MM.1S (cell line): Measurements from ENCODE around the gene LRFN2.

Experiments used
- DNase-seq: peaks from one replicate; pipeline ENCODE4 v3.0.0-alpha.2; 2015
- H2AFZ ChIP-seq: fragments of 300-600 bp; sonication (generic); 2 replicates; pipeline ENCODE4 v1.6.0; 2016; ENCODE audit warnings: antibody characterized with exemption, low read length
- H3F3A ChIP-seq: fragments of 300-600 bp; sonication (generic); 2 replicates; pipeline ENCODE4 v1.6.1; 2016; ENCODE audit warnings: mild to moderate bottlenecking, antibody characterized with exemption, low read length, moderate library complexity, mixed read lengths; ENCODE audit not compliant: insufficient read depth
- H3K27ac ChIP-seq: fragments of 300-600 bp; sonication (generic); 2 replicates; pipeline ENCODE4 v1.5.1; 2016; ENCODE audit warnings: mild to moderate bottlenecking, low read length
- H3K27me3 ChIP-seq: fragments of 300-600 bp; sonication (generic); replicated peaks from 2 replicates; pipeline ENCODE4 v1.6.0; 2016; ENCODE audit warnings: low read length; ENCODE audit not compliant: insufficient read depth
- H3K36me3 ChIP-seq: fragments of 300-600 bp; sonication (generic); replicated peaks from 2 replicates; pipeline ENCODE4 v1.6.1; 2016; ENCODE audit warnings: mild to moderate bottlenecking, low read length, mixed read lengths; ENCODE audit not compliant: insufficient read depth
- H3K4me1 ChIP-seq: fragments of 300-600 bp; sonication (generic); 2 replicates; pipeline ENCODE4 v1.6.1; 2016; ENCODE audit warnings: low read length, mixed read lengths
- H3K4me2 ChIP-seq: fragments of 300-600 bp; sonication (generic); 2 replicates; pipeline ENCODE4 v1.6.0; 2016; ENCODE audit warnings: low read depth, low read length
- H3K4me3 ChIP-seq: fragments of 300-600 bp; sonication (generic); 2 replicates; pipeline ENCODE4 v1.5.1; 2016; ENCODE audit warnings: low read length, mixed read lengths
- H3K79me2 ChIP-seq: fragments of 300-600 bp; sonication (generic); 2 replicates; pipeline ENCODE4 v1.6.1; 2016; ENCODE audit warnings: mixed run types, low read length, mixed read lengths
- H3K9ac ChIP-seq: fragments of 300-600 bp; sonication (generic); 2 replicates; pipeline ENCODE4 v1.6.1; 2016; ENCODE audit warnings: low read length, mixed read lengths
- H3K9me2 ChIP-seq: fragments of 300-600 bp; sonication (generic); replicated peaks from 2 replicates; pipeline ENCODE4 v1.6.1; 2016; ENCODE audit warnings: mild to moderate bottlenecking, low read length, mixed read lengths; ENCODE audit not compliant: insufficient read depth
- H3K9me3 ChIP-seq: fragments of 300-600 bp; sonication (generic); replicated peaks from 2 replicates; pipeline ENCODE4 v1.6.1; 2016; ENCODE audit warnings: mild to moderate bottlenecking, low read length, mixed read lengths; ENCODE audit not compliant: insufficient read depth
- H4K20me1 ChIP-seq: fragments of 300-600 bp; sonication (generic); 2 replicates; pipeline ENCODE4 v1.6.1; 2016; ENCODE audit warnings: mild to moderate bottlenecking, low read length, moderate library complexity, mixed read lengths; ENCODE audit not compliant: insufficient read depth
- EZH2 ChIP-seq: fragments of 300-600 bp; sonication (generic); optimal IDR thresholded peaks from 2 replicates; pipeline ENCODE3; 2017; ENCODE audit warnings: low read depth, mild to moderate bottlenecking, antibody characterized with exemption, low read length, mixed read lengths
- EZH2phosphoT487 ChIP-seq: fragments of 300-600 bp; sonication (generic); IDR thresholded peaks from 2 replicates; pipeline ENCODE4 v1.6.1; 2018; ENCODE audit warnings: antibody characterized with exemption, low read length
- TF ChIP-seq, protein P1 (sequence below): fragments of 300-600 bp; sonication (generic); IDR thresholded peaks from 2 replicates; pipeline ENCODE4 v1.5.1; 2016; ENCODE audit warnings: antibody characterized with exemption, low read length, mixed read lengths

Gene LRFN2

DNA sequence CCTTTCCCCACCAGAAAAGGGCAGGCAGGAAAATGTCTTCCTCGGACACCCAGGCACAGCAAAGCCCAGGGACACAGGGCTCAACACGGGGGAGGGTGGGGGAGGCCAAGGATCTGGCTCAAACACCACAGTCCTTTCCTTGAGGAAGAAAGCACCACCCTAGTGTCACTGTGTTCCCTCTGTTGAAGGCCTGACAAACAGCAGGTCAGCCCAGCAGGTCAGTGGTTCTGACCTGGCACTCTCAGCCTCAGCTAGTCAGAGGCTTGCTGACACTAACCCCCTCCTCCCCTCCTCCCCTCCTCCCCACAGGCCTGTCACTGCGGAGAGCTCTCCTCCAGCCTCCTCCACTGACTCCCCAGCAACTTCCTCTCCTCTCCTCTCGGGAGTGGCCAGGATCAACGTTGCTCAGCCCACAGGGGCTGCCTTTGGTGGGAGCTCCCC, 239.6 kb downstream of the LRFN2 start:
- Histone ChIP-seq H3K4me1 (no peaks in the 10 kb centered on the region), H3F3A (no peaks in the 10 kb centered on the region), H4K20me1 (no peaks in the 10 kb centered on the region), H3K9me3 (no peaks in the 10 kb centered on the region), H3K4me2 (no peak overlapping the region), H3K4me3 (no peak overlapping the region), H3K27me3 (no peaks in the 10 kb centered on the region), H2AFZ (no peak overlapping the region), H3K79me2 (no peaks in the 10 kb centered on the region), H3K9ac (no peak overlapping the region), H3K36me3 (no peaks in the 10 kb centered on the region), H3K9me2 (no peaks in the 10 kb centered on the region), H3K27ac (no peak overlapping the region)
- DNase-seq = no peak
- TF ChIP-seq EZH2 (no peak), EZH2phosphoT487 (no peak)
- TF ChIP-seq, protein P1, sequence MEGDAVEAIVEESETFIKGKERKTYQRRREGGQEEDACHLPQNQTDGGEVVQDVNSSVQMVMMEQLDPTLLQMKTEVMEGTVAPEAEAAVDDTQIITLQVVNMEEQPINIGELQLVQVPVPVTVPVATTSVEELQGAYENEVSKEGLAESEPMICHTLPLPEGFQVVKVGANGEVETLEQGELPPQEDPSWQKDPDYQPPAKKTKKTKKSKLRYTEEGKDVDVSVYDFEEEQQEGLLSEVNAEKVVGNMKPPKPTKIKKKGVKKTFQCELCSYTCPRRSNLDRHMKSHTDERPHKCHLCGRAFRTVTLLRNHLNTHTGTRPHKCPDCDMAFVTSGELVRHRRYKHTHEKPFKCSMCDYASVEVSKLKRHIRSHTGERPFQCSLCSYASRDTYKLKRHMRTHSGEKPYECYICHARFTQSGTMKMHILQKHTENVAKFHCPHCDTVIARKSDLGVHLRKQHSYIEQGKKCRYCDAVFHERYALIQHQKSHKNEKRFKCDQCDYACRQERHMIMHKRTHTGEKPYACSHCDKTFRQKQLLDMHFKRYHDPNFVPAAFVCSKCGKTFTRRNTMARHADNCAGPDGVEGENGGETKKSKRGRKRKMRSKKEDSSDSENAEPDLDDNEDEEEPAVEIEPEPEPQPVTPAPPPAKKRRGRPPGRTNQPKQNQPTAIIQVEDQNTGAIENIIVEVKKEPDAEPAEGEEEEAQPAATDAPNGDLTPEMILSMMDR = no peak

DNA sequence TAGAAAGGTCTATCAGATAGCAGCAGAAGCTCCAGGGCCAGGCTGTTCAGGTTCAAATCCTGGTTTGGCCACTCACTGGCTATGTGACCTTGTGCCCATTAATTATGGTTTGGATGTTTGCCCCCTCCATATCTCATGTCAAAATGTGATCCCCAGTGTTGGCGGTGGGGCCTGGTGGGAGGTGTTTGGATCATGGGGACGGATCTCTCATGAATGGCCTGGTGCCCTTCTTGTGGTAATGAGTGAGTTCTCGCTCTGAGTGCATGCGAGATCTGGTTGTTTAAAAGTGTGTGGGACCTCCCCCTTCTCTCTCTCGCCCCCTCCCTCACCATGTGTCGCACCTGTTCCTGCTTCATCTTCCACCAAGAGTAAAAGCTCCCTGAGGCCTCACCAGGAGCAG, 240.9 kb downstream of the LRFN2 start:
- Histone ChIP-seq H2AFZ (no peak overlapping the region), H3K36me3 (no peaks in the 10 kb centered on the region), H3K79me2 (no peaks in the 10 kb centered on the region), H3K9ac (no peak overlapping the region), H3K4me1 (no peaks in the 10 kb centered on the region), H3K4me3 (no peak overlapping the region), H3K9me2 (no peaks in the 10 kb centered on the region), H3K9me3 (no peaks in the 10 kb centered on the region), H3K27ac (no peak overlapping the region), H3F3A (no peaks in the 10 kb centered on the region), H3K4me2 (no peak overlapping the region), H3K27me3 (no peaks in the 10 kb centered on the region), H4K20me1 (no peaks in the 10 kb centered on the region)
- no peak for TF ChIP-seq EZH2
- TF ChIP-seq, protein P1 = no peak
- TF ChIP-seq EZH2phosphoT487 = no peak
- no peak for DNase-seq

DNA sequence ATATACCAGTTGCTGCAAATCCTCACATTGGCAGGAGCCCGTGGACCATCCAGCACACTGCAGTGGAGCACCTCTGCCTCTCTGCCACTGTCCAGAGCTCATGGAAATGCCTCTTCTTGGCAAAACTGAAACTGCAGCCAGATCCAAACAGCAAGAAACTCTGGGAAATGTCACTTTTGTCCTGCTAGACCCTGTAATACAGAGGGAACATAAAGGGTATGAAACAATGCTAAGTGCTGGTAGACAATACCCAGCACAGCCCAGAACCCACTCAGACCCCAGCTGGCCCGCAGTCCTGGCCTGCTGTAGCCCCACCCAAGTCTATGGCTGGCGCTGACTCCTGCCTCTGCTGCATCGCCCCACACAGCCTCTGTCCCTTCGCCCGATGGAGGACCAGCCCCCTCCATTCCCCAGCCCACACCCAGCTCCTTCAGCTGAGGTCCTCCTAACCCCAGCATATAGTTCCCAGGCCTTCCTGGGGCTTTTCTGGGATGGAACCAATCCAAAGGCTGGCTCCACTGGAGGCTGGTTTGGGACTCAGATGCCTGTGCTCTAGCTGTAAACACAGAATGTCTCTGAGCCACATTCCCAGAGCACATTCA, 242.5 kb downstream of the LRFN2 start:
- Histone ChIP-seq H3K9me2 (no peaks in the 10 kb centered on the region), H3K27ac (no peak overlapping the region), H3K4me3 (no peak overlapping the region), H3K9me3 (no peaks in the 10 kb centered on the region), H3K4me1 (no peaks in the 10 kb centered on the region), H3K9ac (no peak overlapping the region), H3K4me2 (no peak overlapping the region), H4K20me1 (no peaks in the 10 kb centered on the region), H3K36me3 (no peaks in the 10 kb centered on the region), H3K79me2 (no peaks in the 10 kb centered on the region), H3K27me3 (no peaks in the 10 kb centered on the region), H3F3A (no peaks in the 10 kb centered on the region), H2AFZ (no peak overlapping the region)
- DNase-seq = no peak
- TF ChIP-seq, protein P1 = no peak
- TF ChIP-seq EZH2 (no peak), EZH2phosphoT487 (no peak)
